Right lobe of liver (tissue), 6 donors: Measurements from ENCODE around the gene ASCC3. TPM values are rescaled to one million over a fixed set of nuclear protein-coding genes. Genes with fewer than 3 reads are reported as not detected.

ENCODE experiments used
- ATAC-seq, 4 donors: fragments of 200-7000 bp; cut with Tn5 transposase; one replicate each; pipeline ENCODE4 v1.9.1; 2020; ENCODE audit warnings: mild to moderate bottlenecking in 4 of 4, moderate library complexity in 4 of 4
- DNase-seq, 3 donors: peaks; one replicate each; pipeline ENCODE4 v3.0.0-alpha.2; 2020
- H3K27ac ChIP-seq, 3 donors: fragments of 200-600 bp; one replicate each; pipeline ENCODE4 v1.8.0; 2022
- H3K27me3 ChIP-seq, 2 donors: fragments of 200-600 bp; one replicate each; pipeline ENCODE4 v1.8.0; 2022
- H3K36me3 ChIP-seq, 4 donors: fragments of 200-600 bp; sonication (generic) in 1 of 4; one replicate each; pipeline versions ENCODE4 v1.5.1 to v1.8.0; 2017 to 2022; ENCODE audit warnings: control low read depth in 1 of 4
- H3K4me1 ChIP-seq, 4 donors: fragments of 200-600 bp; sonication (generic) in 1 of 4; one replicate each; pipeline versions ENCODE4 v1.5.1 to v1.8.0; 2017 to 2022; ENCODE audit warnings: control low read depth in 1 of 4
- H3K4me3 ChIP-seq, 3 donors: fragments of 200-600 bp; one replicate each; pipeline ENCODE4 v1.8.0; 2022
- H3K9me3 ChIP-seq, 4 donors: fragments of 200-600 bp; sonication (generic) in 1 of 4; one replicate each; pipeline versions ENCODE4 v1.5.1 to v1.8.0; 2017 to 2022; ENCODE audit warnings: control low read depth in 1 of 4
- POLR2A ChIP-seq: fragments of 450-650 bp; IDR thresholded peaks from one replicate; pipeline ENCODE4 v1.6.1; 2017; ENCODE audit warnings: antibody characterized with exemption, mild to moderate bottlenecking
- WGBS: methylation state at CpG from one replicate; pipeline ENCODE4 v1.1.6; 2018; ENCODE audit warnings: low coverage, low lambda C conversion rate; ENCODE audit not compliant: insufficient coverage; ENCODE audit errors: missing lambda C conversion rate; 5-methylcytosine and 5-hydroxymethylcytosine counted together
- intact Hi-C, 2 donors: fragments of 100-400 bp; cut with DNase I; formaldehyde crosslinking; loops; one replicate each; pipeline versions ENCODE4 v1.11.2 to v1.14.1; 2022
- total RNA-seq, 6 experiments: library from RNA; depleted of rRNA in 2 of 6; stranded (reverse); fragments of >200 nt in 2 of 6; fragmentation: NEBNext Ultra II Directional in 3 of 6; extraction: Animal tissue kit (Norgen Biotek cat#: 25700) in 3 of 6; gene quantifications; one replicate each; pipeline versions ENCODE4 v1.1.0 to v1.2.4, GENCODE V29; 2016 to 2023
- TF ChIP-seq, protein P1 (sequence below), 4 donors: fragments of 200-600 bp in 3 of 4; fragments of 450-650 bp in 1 of 4; IDR thresholded peaks; one replicate each; pipeline versions ENCODE4 v1.5.1 to v1.8.0; 2016 to 2022; ENCODE audit warnings: antibody characterized with exemption in 4 of 4, mild to moderate bottlenecking in 2 of 4
- donor health status: DM: no; HTN: yes; CAD: no.
- donor health status: DM: no; HTN: no; CAD: no.
- donor health status: DM: no; HTN: no; CAD: no.
- donor health status: DM: no; HTN: yes; CAD: no.
- donor health status: DM: no; HTN: yes; CAD: no.

Gene ASCC3
- total RNA-seq, 6 experiments from 2014 or later, result 17.0 to 28.2 (median 24.9) TPM

DNA sequence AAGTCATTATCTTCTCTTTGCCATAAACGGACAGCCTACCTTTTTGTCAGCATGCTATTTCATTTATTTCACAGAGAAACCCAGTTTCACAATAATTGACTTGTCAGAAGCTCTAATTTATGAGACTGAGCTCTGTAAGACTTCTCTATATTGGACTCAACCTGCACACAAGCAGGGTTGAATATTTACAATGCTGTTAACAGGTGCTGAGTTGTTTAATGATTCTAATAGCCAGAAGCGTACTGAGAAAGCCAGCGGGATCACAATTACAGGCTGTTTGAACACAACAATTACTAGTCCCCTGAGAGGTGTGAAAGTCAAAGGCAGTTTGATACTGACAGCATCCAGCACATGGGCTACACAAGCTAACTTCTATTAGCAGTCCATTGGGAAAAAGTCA lies 288.2 kb downstream of the ASCC3 start:
- DNase-seq (no peak), ATAC-seq (no peak)
- H3K36me3 ChIP-seq, result no peaks in the 10 kb centered on the region
- intact Hi-C loops, result no loop called here
- no peaks in the 10 kb centered on the region for H3K27me3 ChIP-seq
- H3K9me3 ChIP-seq, result no peaks in the 10 kb centered on the region
- no peaks in the 10 kb centered on the region for H3K4me1 ChIP-seq
- TF ChIP-seq, protein P1, sequence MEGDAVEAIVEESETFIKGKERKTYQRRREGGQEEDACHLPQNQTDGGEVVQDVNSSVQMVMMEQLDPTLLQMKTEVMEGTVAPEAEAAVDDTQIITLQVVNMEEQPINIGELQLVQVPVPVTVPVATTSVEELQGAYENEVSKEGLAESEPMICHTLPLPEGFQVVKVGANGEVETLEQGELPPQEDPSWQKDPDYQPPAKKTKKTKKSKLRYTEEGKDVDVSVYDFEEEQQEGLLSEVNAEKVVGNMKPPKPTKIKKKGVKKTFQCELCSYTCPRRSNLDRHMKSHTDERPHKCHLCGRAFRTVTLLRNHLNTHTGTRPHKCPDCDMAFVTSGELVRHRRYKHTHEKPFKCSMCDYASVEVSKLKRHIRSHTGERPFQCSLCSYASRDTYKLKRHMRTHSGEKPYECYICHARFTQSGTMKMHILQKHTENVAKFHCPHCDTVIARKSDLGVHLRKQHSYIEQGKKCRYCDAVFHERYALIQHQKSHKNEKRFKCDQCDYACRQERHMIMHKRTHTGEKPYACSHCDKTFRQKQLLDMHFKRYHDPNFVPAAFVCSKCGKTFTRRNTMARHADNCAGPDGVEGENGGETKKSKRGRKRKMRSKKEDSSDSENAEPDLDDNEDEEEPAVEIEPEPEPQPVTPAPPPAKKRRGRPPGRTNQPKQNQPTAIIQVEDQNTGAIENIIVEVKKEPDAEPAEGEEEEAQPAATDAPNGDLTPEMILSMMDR (IDR thresholded peaks at IDR 0.05), result no peak
- TF ChIP-seq POLR2A, result no peak
- no peak overlapping the region for H3K27ac ChIP-seq
- WGBS, result 60% methylated on average over 3 of the region's 3 CpGs
- no peak overlapping the region for H3K4me3 ChIP-seq

DNA sequence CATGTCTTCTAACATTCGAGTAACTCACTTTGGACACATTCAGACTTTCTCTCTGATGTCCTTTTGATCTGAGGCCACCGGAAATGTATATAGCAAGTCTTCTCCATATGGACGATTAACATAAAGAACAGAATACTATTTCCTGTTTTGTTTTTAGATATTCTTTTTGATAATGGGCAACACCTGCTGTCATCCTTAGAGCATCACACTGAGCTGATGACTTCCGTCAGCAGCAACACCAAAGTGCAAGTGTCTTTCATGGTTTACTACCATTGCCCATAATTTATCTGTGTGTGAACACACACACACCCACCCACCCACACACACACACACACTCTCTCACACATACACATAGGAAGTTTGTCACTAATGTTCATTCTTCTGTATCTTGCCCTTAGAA lies 303.7 kb downstream of the ASCC3 start:
- Histone ChIP-seq H3K4me3 (no peak overlapping the region), H3K4me1 (no peaks in the 10 kb centered on the region), H3K9me3 (no peaks in the 10 kb centered on the region), H3K36me3 (no peaks in the 10 kb centered on the region), H3K27me3 (no peaks in the 10 kb centered on the region), H3K27ac (no peak overlapping the region)
- intact Hi-C loops, result no loop called here
- DNase-seq, result no peak
- TF ChIP-seq, protein P1 (IDR thresholded peaks at IDR 0.05), result no peak
- TF ChIP-seq POLR2A, result no peak
- WGBS, result 90% methylated on average over 4 of the region's 4 CpGs
- ATAC-seq, result no peak

DNA sequence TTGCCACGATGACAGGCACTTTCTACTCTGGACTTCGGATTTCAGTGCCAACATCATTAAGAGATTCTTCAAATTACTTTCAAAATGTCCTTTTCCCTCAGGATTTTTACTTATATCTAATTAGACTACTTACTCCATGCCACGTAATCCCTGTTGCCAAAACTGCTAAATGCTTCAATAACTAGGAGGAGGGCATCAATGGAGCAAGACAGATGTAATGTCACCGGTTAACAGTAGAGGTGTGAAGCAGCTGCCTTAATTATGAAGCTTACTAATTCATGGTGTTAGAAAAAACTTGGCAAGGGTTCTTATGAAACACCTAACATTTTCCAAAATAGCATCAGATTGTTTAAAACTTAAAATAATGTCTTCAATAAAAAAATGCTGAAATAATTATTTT lies 305.2 kb downstream of the ASCC3 start:
- 78% methylated on average over 4 of the region's 4 CpGs for WGBS
- no peaks in the 10 kb centered on the region for H3K27me3 ChIP-seq
- no peaks in the 10 kb centered on the region for H3K4me1 ChIP-seq
- H3K9me3 ChIP-seq, result no peaks in the 10 kb centered on the region
- DNase-seq, result no peak
- H3K36me3 ChIP-seq, result no peaks in the 10 kb centered on the region
- H3K4me3 ChIP-seq, result no peak overlapping the region
- intact Hi-C loops, result no loop called here
- TF ChIP-seq, protein P1 (IDR thresholded peaks at IDR 0.05), result no peak
- no peak for TF ChIP-seq POLR2A
- ATAC-seq, result no peak
- H3K27ac ChIP-seq, result no peak overlapping the region

DNA sequence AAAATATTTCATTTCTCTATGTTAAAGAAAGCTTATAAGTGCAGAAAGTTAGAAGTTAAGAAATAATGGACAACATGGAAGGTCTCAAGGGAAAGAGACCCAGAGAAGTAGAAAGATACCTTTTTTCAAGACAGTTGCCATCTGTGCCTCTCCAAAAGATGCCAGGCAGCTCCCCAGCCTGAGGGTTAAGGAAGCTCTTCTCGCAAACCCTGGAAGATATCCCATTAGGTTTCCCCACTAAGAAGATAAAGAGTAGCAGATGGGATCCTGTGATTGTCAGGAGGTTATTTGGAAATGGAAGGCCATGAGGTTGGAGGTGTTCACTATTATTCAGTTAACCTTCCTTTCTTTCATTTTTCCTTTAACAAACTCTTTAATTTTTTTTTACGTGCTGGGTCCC lies 306.3 kb downstream of the ASCC3 start:
- DNase-seq (no peak), ATAC-seq (no peak)
- intact Hi-C loops, result no loop called here
- H3K36me3 ChIP-seq, result no peaks in the 10 kb centered on the region
- WGBS, result 100% methylated on average over 2 of the region's 2 CpGs
- H3K4me3 ChIP-seq, result no peak overlapping the region
- H3K9me3 ChIP-seq, result no peaks in the 10 kb centered on the region
- no peak overlapping the region for H3K27ac ChIP-seq
- no peaks in the 10 kb centered on the region for H3K27me3 ChIP-seq
- no peaks in the 10 kb centered on the region for H3K4me1 ChIP-seq
- TF ChIP-seq, protein P1 (IDR thresholded peaks at IDR 0.05), result no peak
- no peak for TF ChIP-seq POLR2A

DNA sequence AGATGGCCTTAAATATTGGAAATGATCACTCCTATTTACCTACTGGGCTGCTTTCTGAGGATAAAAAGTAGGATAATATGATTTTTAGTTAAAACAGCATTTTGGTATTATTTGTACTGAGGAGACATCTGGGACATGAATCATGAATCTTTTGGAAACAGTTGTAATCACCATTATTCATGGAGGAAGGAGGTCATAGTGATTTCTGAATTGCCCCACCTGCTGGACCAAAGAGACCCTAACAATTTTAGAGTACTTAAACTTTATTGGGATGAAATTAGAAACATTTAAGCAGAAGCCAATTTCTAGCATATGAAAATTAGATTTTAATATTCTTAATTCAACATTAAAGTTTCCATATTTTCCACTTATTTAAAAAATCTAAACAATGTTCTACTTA lies 308.0 kb downstream of the ASCC3 start:
- Histone ChIP-seq H3K4me1 (no peaks in the 10 kb centered on the region), H3K27me3 (no peaks in the 10 kb centered on the region), H3K36me3 (no peaks in the 10 kb centered on the region), H3K9me3 (no peaks in the 10 kb centered on the region), H3K27ac (no peak overlapping the region), H3K4me3 (no peak overlapping the region)
- intact Hi-C loops, result no loop called here
- peak; percentile 41 to 67 (median 58) for ATAC-seq
- no peak for DNase-seq
- TF ChIP-seq, protein P1 (IDR thresholded peaks at IDR 0.05), result peak; percentile 25 to 49 (median 44)
- TF ChIP-seq POLR2A, result no peak
